ENCODE results near the gene IGFBP4. TPM values are rescaled to one million over a fixed set of nuclear protein-coding genes. Genes with fewer than 3 reads are reported as not detected.
"Not testable (repeated sequence)": the region's sequence is repeated elsewhere in the genome, so short reads cannot be mapped to it uniquely, and the experiment has no call there.

IGFBP4 gene
- total RNA-seq, result 37.4 and 41.3 TPM in 2 replicates
- polyA plus RNA-seq (2012), result 352 TPM

- DNase-seq (ENCODE audit: low read depth), result peak; percentile 80
Observed at GRCh38 chr17:40443196-40443987, at the start of gene IGFBP4. IGFBP4 (plus strand) TSS chr17:40443450; CDS start chr17:40443736, 286 bp downstream.

GRCh38 chr17:40399185-40399584, 44.1 kb upstream of the IGFBP4 start:
- DNase-seq (ENCODE audit: low read depth), result peak; percentile 68

GRCh38 chr17:40402668-40403067, 40.6 kb upstream of the IGFBP4 start:
- DNase-seq (ENCODE audit: low read depth), result no peak

GRCh38 chr17:40404003-40404402, 39.2 kb upstream of the IGFBP4 start:
- no peak for DNase-seq (ENCODE audit: low read depth)

GRCh38 chr17:40407460-40407859, 35.8 kb upstream of the IGFBP4 start:
- DNase-seq (ENCODE audit: low read depth), result no peak

- not testable (repeated sequence) for DNase-seq (ENCODE audit: low read depth)
Observed at GRCh38 chr17:40409540-40409939, 33.7 kb upstream of the IGFBP4 start.

- DNase-seq (ENCODE audit: low read depth), result no peak
Observed at GRCh38 chr17:40410082-40410481, 33.2 kb upstream of the IGFBP4 start.

GRCh38 chr17:40411821-40412220, 31.4 kb upstream of the IGFBP4 start:
- DNase-seq (ENCODE audit: low read depth), result no peak

GRCh38 chr17:40412880-40413279, 30.4 kb upstream of the IGFBP4 start:
- no peak for DNase-seq (ENCODE audit: low read depth)

- not testable (repeated sequence) for DNase-seq (ENCODE audit: low read depth)
Observed at GRCh38 chr17:40414312-40414711, 28.9 kb upstream of the IGFBP4 start.

- peak; percentile 60 for DNase-seq (ENCODE audit: low read depth)
Observed at GRCh38 chr17:40415390-40415789, 27.9 kb upstream of the IGFBP4 start.

GRCh38 chr17:40416671-40417070, 26.6 kb upstream of the IGFBP4 start:
- no peak for DNase-seq (ENCODE audit: low read depth)

GRCh38 chr17:40417258-40417608, 26.0 kb upstream of the IGFBP4 start:
- no peak for DNase-seq (ENCODE audit: low read depth)

- peak; percentile 100 for DNase-seq (ENCODE audit: low read depth)
Observed at GRCh38 chr17:40417609-40418427, 25.4 kb upstream of the IGFBP4 start, which contains the start of gene TOP2A. TOP2A (minus strand) TSS chr17:40417896; CDS start chr17:40417791, 105 bp downstream.

GRCh38 chr17:40418428-40418706, 24.9 kb upstream of the IGFBP4 start:
- DNase-seq (ENCODE audit: low read depth), result no peak

- no peak for DNase-seq (ENCODE audit: low read depth)
Observed at GRCh38 chr17:40419559-40420331, 23.5 kb upstream of the IGFBP4 start.

GRCh38 chr17:40422990-40423633, 20.1 kb upstream of the IGFBP4 start:
- DNase-seq (ENCODE audit: low read depth), result no peak

GRCh38 chr17:40425741-40426140, 17.5 kb upstream of the IGFBP4 start:
- DNase-seq (ENCODE audit: low read depth), result no peak

- DNase-seq (ENCODE audit: low read depth), result no peak
Observed at GRCh38 chr17:40427002-40427491, 16.2 kb upstream of the IGFBP4 start.

GRCh38 chr17:40430272-40431230, 12.7 kb upstream of the IGFBP4 start:
- DNase-seq (ENCODE audit: low read depth), result no peak
